ENCODE results near the gene MMP11.

GRCh38 chr22:23827351-23827995 is 54.8 kb downstream of the MMP11 start:
- TF ChIP-seq CTCF (IDR thresholded peaks at IDR 0.05) (no peak), ZFX (IDR thresholded peaks at IDR 0.05; ENCODE audit: borderline replicate concordance) (no peak)
